ENCODE results near the gene PPP1R14C. TPM values are rescaled to one million over a fixed set of nuclear protein-coding genes. Genes with fewer than 3 reads are reported as not detected.

Gene PPP1R14C
- total and polyA plus RNA-seq, 2 experiments from 2014 or later: 8.2 to 10.1 TPM

DNA sequence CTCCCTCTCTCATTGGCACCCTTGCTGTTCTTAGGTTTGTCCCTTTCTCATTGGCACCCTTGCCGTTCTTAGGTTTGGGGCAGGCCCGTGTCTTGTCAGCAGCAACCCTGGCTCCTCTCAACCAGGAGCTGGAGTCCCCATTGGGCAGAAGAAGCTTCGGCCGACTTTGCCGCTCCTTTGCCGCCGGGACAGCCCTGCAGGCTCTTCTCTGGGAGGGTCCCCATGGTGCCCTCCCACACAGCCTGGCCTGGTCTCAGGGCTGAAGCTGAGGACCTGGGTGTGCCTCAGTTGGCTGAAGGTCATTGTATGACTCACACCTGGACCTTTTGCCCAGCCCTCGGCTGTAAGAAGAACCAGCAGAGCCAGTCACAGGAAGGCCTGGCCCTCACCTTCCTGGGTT lies 59.6 kb downstream of the PPP1R14C start:
- no peaks in the 10 kb centered on the region for H3K27me3 ChIP-seq (replicated peaks; ENCODE audit: insufficient read depth)
- no peaks in the 10 kb centered on the region for H3K9me2 ChIP-seq (ENCODE audit: insufficient read depth)
- in situ Hi-C loops (cut with MboI): no loop called here
- DNase-seq: peak; percentile 75
- peak overlapping the region; percentile 49 for H3K27ac ChIP-seq
- peaks cover 15% of the 10 kb centered on the region for H3K4me1 ChIP-seq (ENCODE audit: insufficient read depth)
- H3K79me2 ChIP-seq (ENCODE audit: insufficient read depth): peaks cover 20% of the 10 kb centered on the region; the same call in 1 of the 2 replicates
- H3F3A ChIP-seq (ENCODE audit: insufficient read depth): peaks cover 19% of the 10 kb centered on the region
- no peak for TF ChIP-seq EZH2phosphoT487 (IDR thresholded peaks at IDR 0.05; ENCODE audit: insufficient read depth, low read depth)
- no peak for TF ChIP-seq EZH2 (IDR thresholded peaks at IDR 0.05; ENCODE audit: insufficient read depth, poor library complexity, severe bottlenecking)
- H3K4me2 ChIP-seq (ENCODE audit: unreplicated experiment): peak overlapping the region; percentile 1
- no peaks in the 10 kb centered on the region for H4K20me1 ChIP-seq (ENCODE audit: insufficient read depth)
- H3K9ac ChIP-seq: peak overlapping the region; percentile 4; the same call in 1 of the 2 replicates
- H3K36me3 ChIP-seq (ENCODE audit: low read depth): no peaks in the 10 kb centered on the region
- H3K9me3 ChIP-seq (ENCODE audit: low read depth): no peaks in the 10 kb centered on the region
- H2AFZ ChIP-seq: peak overlapping the region; percentile 18
- 39 to 46% methylated on average over 7 to 8 of the region's 8 CpGs for WGBS, 2 experiments (ENCODE audit: low coverage in 1 of 2, low lambda C conversion rate in 2 of 2, missing lambda C conversion rate in 2 of 2)
- H3K4me3 ChIP-seq: no peak overlapping the region

- Histone ChIP-seq H3K79me2 (ENCODE audit: insufficient read depth) (peaks cover 20% of the 10 kb centered on the region; the same call in 1 of the 2 replicates), H3K27ac (peak overlapping the region; percentile 49), H3K9ac (peak overlapping the region; percentile 4; the same call in 1 of the 2 replicates), H3K27me3 (replicated peaks; ENCODE audit: insufficient read depth) (no peaks in the 10 kb centered on the region), H3K36me3 (ENCODE audit: low read depth) (no peaks in the 10 kb centered on the region), H3K4me1 (ENCODE audit: insufficient read depth) (peaks cover 17% of the 10 kb centered on the region), H3K9me3 (ENCODE audit: low read depth) (no peaks in the 10 kb centered on the region), H3K9me2 (ENCODE audit: insufficient read depth) (no peaks in the 10 kb centered on the region), H3F3A (ENCODE audit: insufficient read depth) (peaks cover 19% of the 10 kb centered on the region), H2AFZ (peak overlapping the region; percentile 18; the same call in 1 of the 2 replicates), H3K4me3 (no peak overlapping the region), H4K20me1 (ENCODE audit: insufficient read depth) (no peaks in the 10 kb centered on the region), H3K4me2 (ENCODE audit: unreplicated experiment) (peak overlapping the region; percentile 1)
- DNase-seq: peak; percentile 73
- WGBS, 2 experiments (ENCODE audit: low coverage in 1 of 2, low lambda C conversion rate in 2 of 2, missing lambda C conversion rate in 2 of 2): 78% methylated on average over 3 of the region's 3 CpGs
- TF ChIP-seq EZH2 (IDR thresholded peaks at IDR 0.05; ENCODE audit: insufficient read depth, poor library complexity, severe bottlenecking) (no peak), EZH2phosphoT487 (IDR thresholded peaks at IDR 0.05; ENCODE audit: insufficient read depth, low read depth) (no peak)
- in situ Hi-C loops (cut with MboI): no loop called here
Observed at GRCh38 chr6:150202934-150203333, 60.1 kb downstream of the PPP1R14C start.

DNA sequence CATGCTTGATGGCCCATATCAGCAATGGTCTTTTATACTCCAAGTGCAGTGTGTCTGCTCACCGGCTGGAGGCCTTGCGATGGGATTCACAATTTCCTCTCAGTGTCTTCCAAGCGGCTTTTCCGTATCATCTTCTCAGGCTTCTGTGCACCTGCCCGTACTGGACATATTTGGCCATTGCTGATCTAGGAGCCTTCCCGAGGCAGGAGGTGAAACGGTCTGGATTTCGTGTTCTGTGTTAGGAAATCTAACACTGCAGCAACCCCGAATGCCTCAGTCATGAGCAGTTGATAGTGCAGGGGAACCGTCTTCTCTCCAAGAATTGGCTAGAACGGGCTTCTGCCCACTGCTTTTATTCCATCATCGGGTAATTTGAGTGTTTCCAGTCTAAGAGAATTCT lies 60.5 kb downstream of the PPP1R14C start:
- DNase-seq: no peak
- Histone ChIP-seq H3K9ac (no peak overlapping the region), H4K20me1 (ENCODE audit: insufficient read depth) (no peaks in the 10 kb centered on the region), H3K9me2 (ENCODE audit: insufficient read depth) (no peaks in the 10 kb centered on the region), H2AFZ (no peak overlapping the region), H3F3A (ENCODE audit: insufficient read depth) (peaks cover 19% of the 10 kb centered on the region), H3K9me3 (ENCODE audit: low read depth) (no peaks in the 10 kb centered on the region), H3K27me3 (replicated peaks; ENCODE audit: insufficient read depth) (no peaks in the 10 kb centered on the region), H3K79me2 (ENCODE audit: insufficient read depth) (peaks cover 18% of the 10 kb centered on the region; the same call in 1 of the 2 replicates), H3K4me3 (no peak overlapping the region), H3K4me2 (ENCODE audit: unreplicated experiment) (no peak overlapping the region), H3K4me1 (ENCODE audit: insufficient read depth) (peaks cover 22% of the 10 kb centered on the region), H3K36me3 (ENCODE audit: low read depth) (no peaks in the 10 kb centered on the region), H3K27ac (peak overlapping the region; percentile 49)
- TF ChIP-seq EZH2 (IDR thresholded peaks at IDR 0.05; ENCODE audit: insufficient read depth, poor library complexity, severe bottlenecking) (no peak), EZH2phosphoT487 (IDR thresholded peaks at IDR 0.05; ENCODE audit: insufficient read depth, low read depth) (no peak)
- in situ Hi-C loops (cut with MboI): no loop called here
- 97 to 99% methylated on average over 12 of the region's 12 CpGs for WGBS, 2 experiments (ENCODE audit: low coverage in 1 of 2, low lambda C conversion rate in 2 of 2, missing lambda C conversion rate in 2 of 2)

DNA sequence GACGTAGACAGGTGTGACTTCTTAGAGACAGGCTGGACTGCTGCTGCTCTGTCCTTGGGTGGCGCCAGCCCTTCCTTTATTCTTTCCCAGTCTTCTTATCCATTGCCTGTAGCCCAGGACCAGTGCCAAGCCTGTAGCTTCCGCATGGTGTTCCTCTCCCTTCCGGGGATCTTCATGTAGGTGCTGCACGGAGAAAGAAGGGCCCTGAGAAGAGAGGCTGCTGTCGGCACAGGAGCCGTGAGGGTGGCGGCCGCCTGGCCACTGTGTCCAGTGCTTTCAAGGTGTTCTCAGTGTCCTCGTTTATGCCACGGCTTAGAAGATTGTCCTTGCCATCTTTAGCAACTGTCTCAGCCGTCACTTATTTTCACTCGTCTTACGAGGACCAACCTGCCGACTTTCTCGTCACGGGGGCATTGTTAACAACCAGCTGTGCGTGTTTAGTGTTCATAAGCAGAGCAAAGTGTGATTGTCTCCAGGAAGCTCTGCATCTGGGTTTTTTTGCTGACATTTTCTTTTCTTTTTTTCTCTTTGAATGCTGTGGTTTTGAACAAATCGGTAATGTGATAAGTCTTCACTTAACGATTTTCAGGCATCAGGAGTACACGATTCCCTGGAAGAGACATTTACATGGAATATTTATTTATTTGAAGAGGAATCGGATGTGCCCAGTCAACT lies 61.2 kb downstream of the PPP1R14C start:
- Histone ChIP-seq H3K36me3 (ENCODE audit: low read depth) (no peaks in the 10 kb centered on the region), H3F3A (ENCODE audit: insufficient read depth) (peaks cover 21% of the 10 kb centered on the region), H2AFZ (no peak overlapping the region), H3K27me3 (replicated peaks; ENCODE audit: insufficient read depth) (no peaks in the 10 kb centered on the region), H3K27ac (no peak overlapping the region), H3K9me3 (ENCODE audit: low read depth) (no peaks in the 10 kb centered on the region), H3K4me3 (no peak overlapping the region), H3K4me1 (ENCODE audit: insufficient read depth) (peaks cover 28% of the 10 kb centered on the region), H3K9ac (no peak overlapping the region), H3K4me2 (ENCODE audit: unreplicated experiment) (no peak overlapping the region), H3K9me2 (ENCODE audit: insufficient read depth) (no peaks in the 10 kb centered on the region), H3K79me2 (ENCODE audit: insufficient read depth) (peaks cover 12% of the 10 kb centered on the region; the same call in 1 of the 2 replicates), H4K20me1 (ENCODE audit: insufficient read depth) (no peaks in the 10 kb centered on the region)
- in situ Hi-C loops (cut with MboI): no loop called here
- DNase-seq: no peak
- WGBS, 2 experiments (ENCODE audit: low coverage in 1 of 2, low lambda C conversion rate in 2 of 2, missing lambda C conversion rate in 2 of 2): 91 to 96% methylated on average over 21 to 22 of the region's 22 CpGs
- TF ChIP-seq EZH2phosphoT487 (IDR thresholded peaks at IDR 0.05; ENCODE audit: insufficient read depth, low read depth) (no peak), EZH2 (IDR thresholded peaks at IDR 0.05; ENCODE audit: insufficient read depth, poor library complexity, severe bottlenecking) (no peak)

Measured in GM23248 (cell line).